Tibial nerve (tissue), 4 donors: ENCODE results near the gene FBXL14.

Experiments
- EP300 ChIP-seq, 2 donors: sonication (generic); formaldehyde crosslinking; IDR thresholded peaks; one replicate each; pipeline ENCODE4 v1.6.1; 2017; ENCODE audit warnings: antibody characterized with exemption in 2 of 2, mild to moderate bottlenecking in 1 of 2
- POLR2A ChIP-seq, 2 donors: fragments of 450-650 bp; IDR thresholded peaks; one replicate each; pipeline ENCODE4 v1.6.1; 2017; ENCODE audit warnings: antibody characterized with exemption in 2 of 2, mild to moderate bottlenecking in 2 of 2, moderate library complexity in 2 of 2
- TF ChIP-seq, protein P1 (sequence below), 5 experiments: fragments of 200-600 bp in 3 of 5; fragments of 450-650 bp in 2 of 5; sonication (generic) in 3 of 5; IDR thresholded peaks; one replicate each; pipeline ENCODE4 v1.5.1; 2016 to 2019; ENCODE audit warnings: antibody characterized with exemption in 5 of 5, mild to moderate bottlenecking in 3 of 5, moderate library complexity in 2 of 5

DNA sequence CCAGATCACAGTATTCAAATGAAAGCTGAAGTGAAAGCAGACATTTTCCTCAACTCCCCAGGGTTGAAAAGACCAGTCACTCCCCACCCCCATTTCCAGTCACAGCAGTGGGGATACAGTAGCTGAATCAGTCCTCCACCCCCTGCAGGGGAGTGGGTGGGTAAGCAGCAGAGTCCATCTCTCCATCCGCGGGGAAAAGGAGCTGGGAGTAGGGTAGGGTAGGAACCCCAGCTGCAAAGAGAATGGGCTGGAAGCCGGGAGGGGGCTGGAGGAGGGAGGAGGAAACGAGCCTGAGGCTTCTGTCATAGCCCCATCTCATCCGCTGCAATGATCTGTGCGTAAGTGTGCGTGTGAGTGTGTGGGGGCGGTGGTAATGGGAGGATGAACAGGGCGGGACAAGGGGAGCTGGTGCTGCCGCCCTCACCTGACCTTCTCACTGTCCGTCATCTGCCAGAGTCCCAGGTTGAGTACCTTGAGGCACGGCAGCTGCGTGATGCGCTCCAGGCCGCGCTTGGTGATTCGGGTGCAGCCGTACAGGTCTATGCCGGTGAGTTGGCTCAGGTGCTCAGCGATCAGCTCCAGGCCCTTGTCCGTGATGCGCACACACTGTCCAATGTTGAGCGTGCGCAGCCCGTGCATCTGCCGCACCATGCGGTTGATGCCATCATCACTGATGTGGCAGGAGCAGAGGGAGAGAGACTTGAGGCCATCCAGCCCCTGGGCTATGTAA, 1.8 kb downstream of the FBXL14 start:
- TF ChIP-seq, protein P1, sequence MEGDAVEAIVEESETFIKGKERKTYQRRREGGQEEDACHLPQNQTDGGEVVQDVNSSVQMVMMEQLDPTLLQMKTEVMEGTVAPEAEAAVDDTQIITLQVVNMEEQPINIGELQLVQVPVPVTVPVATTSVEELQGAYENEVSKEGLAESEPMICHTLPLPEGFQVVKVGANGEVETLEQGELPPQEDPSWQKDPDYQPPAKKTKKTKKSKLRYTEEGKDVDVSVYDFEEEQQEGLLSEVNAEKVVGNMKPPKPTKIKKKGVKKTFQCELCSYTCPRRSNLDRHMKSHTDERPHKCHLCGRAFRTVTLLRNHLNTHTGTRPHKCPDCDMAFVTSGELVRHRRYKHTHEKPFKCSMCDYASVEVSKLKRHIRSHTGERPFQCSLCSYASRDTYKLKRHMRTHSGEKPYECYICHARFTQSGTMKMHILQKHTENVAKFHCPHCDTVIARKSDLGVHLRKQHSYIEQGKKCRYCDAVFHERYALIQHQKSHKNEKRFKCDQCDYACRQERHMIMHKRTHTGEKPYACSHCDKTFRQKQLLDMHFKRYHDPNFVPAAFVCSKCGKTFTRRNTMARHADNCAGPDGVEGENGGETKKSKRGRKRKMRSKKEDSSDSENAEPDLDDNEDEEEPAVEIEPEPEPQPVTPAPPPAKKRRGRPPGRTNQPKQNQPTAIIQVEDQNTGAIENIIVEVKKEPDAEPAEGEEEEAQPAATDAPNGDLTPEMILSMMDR (IDR thresholded peaks at IDR 0.05): no peak
- TF ChIP-seq POLR2A (IDR thresholded peaks at IDR 0.05) (peak in 1 of 2 donors; percentile 25), EP300 (IDR thresholded peaks at IDR 0.05) (no peak)
